Activated T-helper 17 cell treated with anti-CD3 and anti-CD28 coated beads, Interleukin-2, amount 50 U/mL, for 72 hours (primary cell): ENCODE results near the gene TFB2M. TPM values are rescaled to one million over a fixed set of nuclear protein-coding genes. Genes with fewer than 3 reads are reported as not detected.

Source experiments
- ATAC-seq: fragments of 150-1000 bp; cut with Tn5 transposase; replicated peaks from 2 replicates; pipeline ENCODE4 v1.10.0; 2021; ENCODE audit warnings: mild to moderate bottlenecking, moderate library complexity
- H3K27ac Mint-ChIP-seq: one replicate; pipeline ENCODE4 v1.8.0; 2022; ENCODE audit warnings: mixed read lengths
- H3K27me3 Mint-ChIP-seq: one replicate; pipeline ENCODE4 v1.8.0; 2022; ENCODE audit warnings: mixed read lengths
- H3K36me3 Mint-ChIP-seq: one replicate; pipeline ENCODE4 v1.8.0; 2022; ENCODE audit warnings: low read depth, mild to moderate bottlenecking, mixed read lengths
- H3K4me1 Mint-ChIP-seq: one replicate; pipeline ENCODE4 v1.8.0; 2022; ENCODE audit warnings: mixed read lengths
- H3K4me3 Mint-ChIP-seq: one replicate; pipeline ENCODE4 v1.8.0; 2022; ENCODE audit warnings: mild to moderate bottlenecking, mixed read lengths
- H3K9me3 Mint-ChIP-seq: one replicate; pipeline ENCODE4 v1.8.0; 2022; ENCODE audit warnings: mixed read lengths
- total RNA-seq, 2 donors: library from RNA; stranded (reverse); gene quantifications; one replicate each; pipeline ENCODE4 v1.2.3, GENCODE V29; 2022

Gene TFB2M
- total RNA-seq, 2 donors from 2014 or later = 10.5 to 23.4 TPM

- ATAC-seq = peak; percentile 6
- no peaks in the 10 kb centered on the region for H3K36me3 Mint-ChIP-seq
- H3K27me3 Mint-ChIP-seq = no peaks in the 10 kb centered on the region
- peaks cover 29% of the 10 kb centered on the region for H3K4me1 Mint-ChIP-seq
- H3K4me3 Mint-ChIP-seq = peak overlapping the region; percentile 88
- peak overlapping the region; percentile 76 for H3K27ac Mint-ChIP-seq
- H3K9me3 Mint-ChIP-seq = no peaks in the 10 kb centered on the region
Observed at GRCh38 chr1:246506367-246506673, 59.7 kb downstream of the TFB2M start.

GRCh38 chr1:246503341-246503740 is 62.7 kb downstream of the TFB2M start:
- no peak overlapping the region for H3K27ac Mint-ChIP-seq
- H3K36me3 Mint-ChIP-seq = no peaks in the 10 kb centered on the region
- ATAC-seq = no peak
- H3K9me3 Mint-ChIP-seq = no peaks in the 10 kb centered on the region
- no peaks in the 10 kb centered on the region for H3K27me3 Mint-ChIP-seq
- no peak overlapping the region for H3K4me3 Mint-ChIP-seq
- H3K4me1 Mint-ChIP-seq = peaks cover 31% of the 10 kb centered on the region

- H3K36me3 Mint-ChIP-seq = no peaks in the 10 kb centered on the region
- no peaks in the 10 kb centered on the region for H3K27me3 Mint-ChIP-seq
- no peaks in the 10 kb centered on the region for H3K9me3 Mint-ChIP-seq
- H3K4me1 Mint-ChIP-seq = peaks cover 13% of the 10 kb centered on the region
- H3K27ac Mint-ChIP-seq = peak overlapping the region; percentile 54
- peak; percentile 56 for ATAC-seq
- H3K4me3 Mint-ChIP-seq = no peak overlapping the region
Observed at GRCh38 chr1:246497331-246497915, 68.6 kb downstream of the TFB2M start.

- ATAC-seq = peak; percentile 60
- Mint-ChIP-seq H3K4me3 (no peak overlapping the region), H3K27ac (no peak overlapping the region), H3K27me3 (no peaks in the 10 kb centered on the region), H3K4me1 (peaks cover 7% of the 10 kb centered on the region), H3K9me3 (no peaks in the 10 kb centered on the region), H3K36me3 (no peaks in the 10 kb centered on the region)
Observed at GRCh38 chr1:246492611-246493245, 73.3 kb downstream of the TFB2M start.

- Mint-ChIP-seq H3K4me1 (peaks cover 4% of the 10 kb centered on the region), H3K27me3 (no peaks in the 10 kb centered on the region), H3K27ac (no peak overlapping the region), H3K4me3 (no peak overlapping the region), H3K9me3 (no peaks in the 10 kb centered on the region), H3K36me3 (no peaks in the 10 kb centered on the region)
- no peak for ATAC-seq
Observed at GRCh38 chr1:246491551-246492053, 74.5 kb downstream of the TFB2M start.

Other genes with a start within 250 kb of the TFB2M start
- 10 to 100 TPM; 23.8 to 34.0 TPM for gene SMYD3, start 59.0 kb downstream of the TFB2M start, total RNA-seq
- gene CNST, start 195 bp upstream of the TFB2M start, total RNA-seq = 10 to 100 TPM; 33.6 to 36.4 TPM
- gene SCCPDH, start 158.1 kb upstream of the TFB2M start, total RNA-seq = 10 to 100 TPM in 1 of 2 donors, 1 to 10 TPM in 1; 8.9 to 23.9 TPM